Lower leg skin (tissue), 3 donors: Measurements from ENCODE around the gene CDK5R1.

ENCODE experiments used
- CTCF ChIP-seq, 3 donors: fragments of 450-650 bp; IDR thresholded peaks; one replicate each; pipeline ENCODE4 v1.5.1; 2016; ENCODE audit warnings: antibody characterized with exemption in 3 of 3, mild to moderate bottlenecking in 3 of 3, moderate library complexity in 2 of 3
- POLR2A ChIP-seq, 2 donors: fragments of 450-650 bp; IDR thresholded peaks; one replicate each; pipeline ENCODE4 v1.6.1; 2016 to 2017; ENCODE audit warnings: antibody characterized with exemption in 2 of 2, mild to moderate bottlenecking in 1 of 2, moderate library complexity in 1 of 2

- TF ChIP-seq CTCF (IDR thresholded peaks at IDR 0.05), result no peak
- TF ChIP-seq POLR2A (IDR thresholded peaks at IDR 0.05), result no peak
These were observed 26.8 kb downstream of the CDK5R1 start for GRCh38 chr17:32513579-32513978.
